Upper lobe of right lung (tissue), 1 donor: Measurements from ENCODE around the gene COL5A1. TPM values are rescaled to one million over a fixed set of nuclear protein-coding genes. Genes with fewer than 3 reads are reported as not detected.

ENCODE experiments used
- ATAC-seq: fragments of 200-7000 bp; cut with Tn5 transposase; one replicate; pipeline ENCODE4 v1.9.1; 2020; ENCODE audit warnings: mild to moderate bottlenecking, moderate library complexity
- DNase-seq: peaks from one replicate; pipeline ENCODE4 v3.0.0-alpha.2; 2020
- H3K27ac ChIP-seq: fragments of 200-600 bp; one replicate; pipeline ENCODE4 v1.8.0; 2022
- H3K27me3 ChIP-seq: fragments of 200-600 bp; one replicate; pipeline ENCODE4 v1.8.0; 2022; ENCODE audit warnings: mild to moderate bottlenecking
- H3K36me3 ChIP-seq: fragments of 200-600 bp; one replicate; pipeline ENCODE4 v1.8.0; 2022
- H3K4me1 ChIP-seq: fragments of 200-600 bp; one replicate; pipeline ENCODE4 v1.8.0; 2022
- H3K4me3 ChIP-seq: fragments of 200-600 bp; one replicate; pipeline ENCODE4 v1.8.0; 2022; ENCODE audit warnings: mild to moderate bottlenecking
- H3K9me3 ChIP-seq: fragments of 200-600 bp; one replicate; pipeline ENCODE4 v1.8.0; 2022
- CTCF ChIP-seq: fragments of 200-600 bp; IDR thresholded peaks from one replicate; pipeline ENCODE4 v1.8.0; 2022; ENCODE audit warnings: antibody characterized with exemption
- intact Hi-C: fragments of 100-400 bp; cut with DNase I; formaldehyde crosslinking; loops from one replicate; pipeline ENCODE4 v1.11.0; 2022
- total RNA-seq: library from RNA; stranded (reverse); fragmentation: NEBNext Ultra II Directional; extraction: Animal tissue kit (Norgen Biotek cat#: 25700); gene quantifications from one replicate; pipeline ENCODE4 v1.2.1, GENCODE V29; 2021
- donor health status: DM: no; HTN: yes; CAD: no; lungs with severe emphysema.

The COL5A1 gene
- total RNA-seq, 1 donor from 2014 or later, result 37.8 TPM

DNA sequence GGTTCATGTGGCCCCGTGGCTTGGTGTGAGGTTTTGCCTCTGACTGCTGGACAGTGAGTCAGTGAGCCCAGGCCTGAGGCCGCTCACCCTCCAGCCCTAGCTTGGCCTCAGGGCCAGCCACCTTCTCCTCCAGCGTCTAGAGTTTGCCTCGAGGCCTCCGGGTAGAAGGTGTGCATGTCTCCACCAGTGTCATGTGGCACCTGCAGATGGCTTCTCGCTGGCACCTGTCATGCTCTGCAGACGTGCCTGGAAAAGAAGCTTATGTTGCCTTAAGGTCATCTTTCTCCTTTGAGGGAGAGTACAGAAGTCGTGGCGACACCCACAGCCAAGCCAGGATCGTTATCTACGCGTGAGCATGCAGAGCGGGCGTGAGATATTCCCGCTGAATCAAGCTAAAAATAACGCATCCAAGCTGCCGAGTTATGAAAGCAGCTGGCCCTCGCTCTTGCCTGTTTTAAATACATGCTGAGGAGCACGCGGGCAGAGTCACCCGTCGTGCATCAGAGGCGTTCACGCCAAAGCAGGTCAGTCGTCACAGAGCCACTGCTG lies 159.3 kb downstream of the COL5A1 start:
- Histone ChIP-seq H3K27me3 (no peaks in the 10 kb centered on the region), H3K4me3 (no peak overlapping the region), H3K36me3 (no peaks in the 10 kb centered on the region), H3K9me3 (no peaks in the 10 kb centered on the region), H3K4me1 (no peaks in the 10 kb centered on the region), H3K27ac (no peak overlapping the region)
- intact Hi-C loops, result no loop called here
- no peak for TF ChIP-seq CTCF
- no peak for ATAC-seq
- no peak for DNase-seq

DNA sequence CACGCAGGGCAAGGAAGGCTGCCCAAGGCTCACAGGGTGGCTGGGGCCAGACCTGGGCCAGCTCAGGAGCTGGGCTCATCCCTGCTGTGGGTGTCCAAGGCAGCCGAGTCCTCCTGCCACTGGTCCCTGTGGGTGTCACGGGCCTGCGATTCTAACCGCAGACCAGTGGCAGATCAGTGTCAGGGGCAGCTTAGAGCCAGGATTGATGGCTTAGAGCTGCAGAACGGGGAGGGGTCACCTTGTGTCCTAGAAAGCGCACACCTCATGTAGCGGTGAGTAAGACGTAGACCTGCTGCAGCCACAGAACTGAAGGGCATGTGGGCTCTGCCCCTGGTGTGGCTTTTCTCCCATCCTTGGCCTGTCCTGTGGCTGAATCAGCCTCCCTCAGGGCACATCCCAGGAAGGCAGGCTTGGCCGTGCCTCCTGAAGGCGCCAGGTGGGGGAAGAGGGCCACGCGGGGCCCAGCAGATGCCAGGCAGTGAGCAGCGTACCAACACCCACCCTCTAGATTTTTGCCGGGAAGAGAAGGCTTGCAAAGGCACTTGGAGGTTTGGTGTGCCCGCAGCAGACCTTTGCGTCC lies 160.7 kb downstream of the COL5A1 start:
- no peak for TF ChIP-seq CTCF
- no peaks in the 10 kb centered on the region for H3K9me3 ChIP-seq

GRCh38 chr9:134804871-134805270 lies 163.3 kb downstream of the COL5A1 start:
- H3K4me3 ChIP-seq, result no peak overlapping the region
- no peak for ATAC-seq
- H3K4me1 ChIP-seq, result no peaks in the 10 kb centered on the region
- no peak overlapping the region for H3K27ac ChIP-seq
- no peaks in the 10 kb centered on the region for H3K9me3 ChIP-seq
- intact Hi-C loops, result no loop called here
- H3K27me3 ChIP-seq, result no peaks in the 10 kb centered on the region
- no peak for TF ChIP-seq CTCF
- no peak for DNase-seq
- no peaks in the 10 kb centered on the region for H3K36me3 ChIP-seq

More for the DNA sequence above, 160.7 kb downstream of the COL5A1 start:
- no peak for ATAC-seq
- no peak for DNase-seq
- H3K4me3 ChIP-seq, result no peak overlapping the region
- no peaks in the 10 kb centered on the region for H3K36me3 ChIP-seq
- no peak overlapping the region for H3K27ac ChIP-seq
- no peaks in the 10 kb centered on the region for H3K4me1 ChIP-seq
- H3K27me3 ChIP-seq, result no peaks in the 10 kb centered on the region
- intact Hi-C loops, result no loop called here

- TF ChIP-seq CTCF, result no peak
- no peaks in the 10 kb centered on the region for H3K9me3 ChIP-seq
- H3K4me3 ChIP-seq, result no peak overlapping the region
- no peak for DNase-seq
- no peak overlapping the region for H3K27ac ChIP-seq
- no peaks in the 10 kb centered on the region for H3K27me3 ChIP-seq
- peak; percentile 35 for ATAC-seq
- no peaks in the 10 kb centered on the region for H3K36me3 ChIP-seq
- no peaks in the 10 kb centered on the region for H3K4me1 ChIP-seq
- intact Hi-C loops, result no loop called here
These were observed 166.3 kb downstream of the COL5A1 start for GRCh38 chr9:134807716-134808446.

DNA sequence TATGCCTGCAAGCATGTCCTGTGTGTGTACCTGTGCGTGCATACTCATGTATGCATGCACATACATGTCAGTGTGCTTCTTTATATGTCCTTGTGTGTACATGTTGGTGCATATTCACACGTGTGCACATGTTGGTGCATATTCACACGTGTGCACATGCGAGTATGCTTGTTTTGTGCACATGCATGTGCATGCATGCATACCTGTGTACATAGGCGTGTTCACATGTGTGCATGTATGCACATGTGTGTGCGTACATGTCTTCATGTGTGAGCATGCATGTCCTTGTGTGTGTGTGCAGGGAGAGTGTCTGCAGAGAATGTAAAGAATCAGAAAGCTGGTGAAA lies 166.8 kb downstream of the COL5A1 start:
- no peaks in the 10 kb centered on the region for H3K36me3 ChIP-seq
- no peak for ATAC-seq
- H3K27ac ChIP-seq, result no peak overlapping the region
- intact Hi-C loops, result no loop called here
- no peak for DNase-seq
- no peak for TF ChIP-seq CTCF
- no peaks in the 10 kb centered on the region for H3K4me1 ChIP-seq
- H3K9me3 ChIP-seq, result no peaks in the 10 kb centered on the region
- no peak overlapping the region for H3K4me3 ChIP-seq
- H3K27me3 ChIP-seq, result no peaks in the 10 kb centered on the region
